HG02610 (cell line): ENCODE measurements around the gene FANCM.
A peak's percentile ranks its signal among the peaks of the same experiment; 100 is the strongest.
"Not testable (repeated sequence)": the region's sequence is repeated elsewhere in the genome, so short reads cannot be mapped to it uniquely, and the experiment has no call there.

Experiments
- ATAC-seq: cut with Tn5 transposase; IDR thresholded peaks from one replicate; pipeline ENCODE4 v1.9.1; 2021; ENCODE audit warnings: mild to moderate bottlenecking, moderate library complexity; ENCODE audit not compliant: unreplicated experiment

Gene FANCM

GRCh38 chr14:45136399-45136798, 669 bp downstream of the FANCM start:
- ATAC-seq = no peak

DNA sequence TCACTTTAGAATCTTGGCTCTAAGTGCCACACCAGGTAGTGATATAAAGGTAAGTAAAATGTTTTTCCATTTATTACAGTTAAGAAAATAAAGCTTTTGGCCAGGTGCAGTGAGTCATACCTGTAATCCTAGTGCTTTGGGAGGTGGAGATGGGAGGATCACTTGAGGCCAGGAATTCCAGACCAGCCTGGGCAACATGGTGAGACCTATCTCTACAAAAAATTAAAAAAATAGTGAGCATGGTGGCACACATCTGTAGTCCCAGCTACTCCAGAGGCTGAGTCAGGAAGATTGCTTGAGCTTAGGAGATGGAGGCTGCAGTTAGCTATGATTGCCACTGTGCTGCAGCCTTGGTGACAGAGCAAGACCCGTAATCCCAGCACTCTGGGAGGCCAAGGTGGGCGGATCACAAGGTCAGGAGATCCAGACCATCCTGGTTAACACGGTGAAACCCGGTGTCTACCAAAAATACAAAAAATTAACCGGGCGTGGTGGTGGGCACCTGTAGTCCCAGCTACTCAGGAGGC, 5.0 kb downstream of the FANCM start:
- ATAC-seq = no peak

DNA sequence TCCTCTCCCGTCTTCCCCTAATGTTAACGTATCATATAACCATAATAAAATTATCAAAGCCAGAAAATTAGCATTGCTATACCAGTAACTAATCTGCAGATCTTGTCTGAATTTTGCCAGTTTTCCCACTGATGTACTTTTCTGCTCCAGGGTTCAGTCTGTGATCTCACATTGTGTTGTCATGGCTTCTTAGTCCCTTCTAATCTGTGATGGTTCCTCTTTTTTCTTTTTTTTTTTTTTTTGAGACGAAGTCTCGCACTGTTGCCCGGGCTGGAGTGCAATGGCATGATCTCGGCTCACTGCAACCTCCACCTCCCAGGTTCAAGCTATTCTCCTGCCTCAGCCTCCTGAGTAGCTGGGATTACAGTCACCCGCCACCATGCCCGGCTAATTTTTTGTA, 6.4 kb downstream of the FANCM start:
- not testable (repeated sequence) for ATAC-seq

DNA sequence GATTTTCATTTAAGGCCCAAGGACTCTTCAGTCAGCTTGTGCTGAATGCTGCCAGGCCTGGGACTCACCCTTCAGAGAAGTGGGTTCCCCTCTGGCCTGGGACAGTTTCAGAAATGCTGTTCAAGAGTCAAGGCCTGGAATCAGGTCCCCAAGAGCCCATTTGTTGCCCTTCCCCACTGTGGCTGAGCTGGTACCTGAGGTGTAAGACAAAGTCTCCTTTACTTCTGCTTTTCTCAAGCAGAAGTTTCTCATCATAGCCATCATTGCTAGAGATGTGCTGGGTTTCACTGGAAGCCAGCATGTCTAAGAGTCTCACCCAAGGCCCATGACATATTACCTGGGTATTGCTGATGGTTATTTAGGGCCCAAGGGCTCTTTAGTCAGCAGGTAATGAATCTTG, 8.9 kb downstream of the FANCM start:
- ATAC-seq = peak; percentile 71

- ATAC-seq = peak; percentile 87
Measured at GRCh38 chr14:45145214-45145613, 9.5 kb downstream of the FANCM start.

DNA sequence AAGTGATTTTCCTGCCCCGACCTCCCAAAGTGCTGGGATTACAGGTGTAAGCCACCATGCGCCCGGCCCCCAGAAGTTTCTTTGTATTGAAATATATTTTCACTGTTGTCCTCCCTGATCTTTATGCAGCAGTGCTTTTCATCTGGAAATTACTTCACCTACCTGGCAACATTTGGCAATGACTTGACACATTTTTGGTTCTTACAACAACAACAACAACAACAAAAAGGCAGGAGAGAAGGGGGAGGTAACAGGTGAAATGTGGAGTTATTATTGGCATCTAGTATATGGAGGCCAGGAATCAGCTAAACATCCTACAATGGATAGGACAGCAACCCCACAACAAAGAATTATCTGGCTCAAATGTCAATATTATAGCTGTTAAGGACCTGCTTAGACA, 13.9 kb downstream of the FANCM start:
- ATAC-seq = no peak

DNA sequence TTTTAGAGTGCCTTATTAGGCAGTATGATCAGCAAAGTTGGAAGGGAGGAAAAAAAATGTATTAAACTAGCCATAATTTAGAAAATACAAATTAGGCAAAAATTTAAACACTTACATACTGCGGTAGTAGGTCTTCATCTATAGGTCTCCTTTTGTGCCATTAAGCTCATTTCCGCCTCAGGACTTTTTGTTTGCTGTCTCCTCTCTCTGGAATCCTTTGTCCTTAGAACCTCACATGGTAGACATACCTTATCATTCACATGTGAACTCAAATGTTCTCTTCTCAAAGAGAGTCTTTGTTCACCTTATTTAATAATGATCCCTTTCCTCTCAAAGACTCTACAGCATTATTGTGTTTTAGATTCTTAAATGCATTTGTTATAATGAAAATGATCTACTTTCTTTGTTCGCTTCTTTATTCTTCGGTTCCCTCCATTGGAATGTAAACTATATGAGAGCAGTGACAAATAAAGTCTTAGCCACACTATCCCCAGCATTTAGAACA, 14.7 kb downstream of the FANCM start:
- no peak for ATAC-seq

DNA sequence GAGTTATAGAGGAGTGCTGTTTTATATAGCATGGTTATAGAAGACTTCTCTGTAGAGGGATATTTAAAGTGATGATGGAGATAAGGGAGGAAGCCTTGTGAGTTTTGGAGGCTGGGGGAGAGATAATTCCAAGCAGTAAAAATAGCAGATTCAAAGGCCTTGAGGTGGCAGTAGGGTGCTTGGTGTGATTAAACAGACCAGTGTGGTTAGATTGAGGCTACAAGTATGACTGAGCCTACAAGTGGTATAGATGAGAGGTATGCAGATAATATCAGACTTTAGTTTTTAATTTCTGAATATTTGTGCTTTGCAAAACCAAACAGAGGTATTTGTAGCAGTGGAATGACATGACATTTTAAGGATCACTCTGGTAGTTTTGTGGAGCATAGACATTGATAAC, 20.3 kb downstream of the FANCM start:
- ATAC-seq = peak; percentile 96

DNA sequence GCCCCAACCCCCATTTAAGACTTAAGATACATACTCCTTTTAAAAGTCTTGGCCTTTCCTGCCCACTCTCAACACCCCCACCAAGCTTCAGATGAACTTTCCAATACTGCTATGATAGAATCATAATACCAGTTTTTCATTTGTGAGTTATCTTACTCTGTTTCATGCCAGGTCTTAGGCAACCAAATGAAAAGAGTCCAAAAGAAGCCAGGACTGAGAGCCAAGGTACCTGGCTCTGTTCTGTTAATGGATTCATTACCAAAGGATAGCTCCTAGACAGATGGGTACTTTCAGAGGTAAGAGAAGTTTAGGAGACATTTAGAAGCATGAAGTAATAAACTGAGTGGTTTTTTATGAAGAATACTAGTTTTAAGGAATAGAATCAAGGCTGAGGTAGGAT, 34.2 kb downstream of the FANCM start:
- ATAC-seq = no peak

DNA sequence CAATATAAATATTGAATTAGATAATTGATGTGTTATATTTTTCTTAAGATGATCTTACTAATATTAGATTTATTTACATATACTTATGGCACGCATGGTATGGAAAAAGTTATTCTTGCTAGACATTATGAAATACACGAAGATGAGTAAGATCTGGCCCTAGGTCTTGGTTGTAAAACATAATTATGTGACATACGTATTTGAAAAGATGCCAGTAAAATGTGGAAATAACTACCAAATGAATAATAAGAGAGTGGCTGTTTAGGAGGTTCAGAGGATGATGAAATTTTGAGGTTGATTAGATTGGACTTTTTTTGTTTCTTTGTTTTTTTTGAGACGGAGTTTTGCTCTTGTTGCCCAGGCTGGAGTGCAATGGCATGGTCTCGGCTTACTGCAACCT, 41.3 kb downstream of the FANCM start:
- ATAC-seq = no peak

- ATAC-seq = no peak
Measured at GRCh38 chr14:45181329-45181728, 45.6 kb downstream of the FANCM start.

DNA sequence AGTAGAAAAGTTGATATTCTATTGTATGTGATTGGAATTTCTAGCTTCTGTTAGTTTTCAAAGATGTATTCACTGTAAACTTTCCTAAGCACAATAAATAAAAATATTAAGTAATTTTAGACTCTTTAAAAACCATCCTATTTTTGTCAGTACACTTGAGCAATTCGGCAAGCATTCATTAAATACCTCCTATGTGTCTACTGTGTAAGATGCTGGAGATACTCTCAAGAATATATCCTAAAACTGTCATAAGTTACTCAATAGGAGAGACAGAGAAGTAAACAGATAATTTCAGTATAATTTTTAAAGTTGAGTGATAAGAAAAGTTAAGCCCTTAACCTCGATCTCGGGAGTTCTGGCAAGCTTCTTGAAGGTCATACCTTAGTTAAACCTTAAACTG, 46.1 kb downstream of the FANCM start:
- no peak for ATAC-seq

DNA sequence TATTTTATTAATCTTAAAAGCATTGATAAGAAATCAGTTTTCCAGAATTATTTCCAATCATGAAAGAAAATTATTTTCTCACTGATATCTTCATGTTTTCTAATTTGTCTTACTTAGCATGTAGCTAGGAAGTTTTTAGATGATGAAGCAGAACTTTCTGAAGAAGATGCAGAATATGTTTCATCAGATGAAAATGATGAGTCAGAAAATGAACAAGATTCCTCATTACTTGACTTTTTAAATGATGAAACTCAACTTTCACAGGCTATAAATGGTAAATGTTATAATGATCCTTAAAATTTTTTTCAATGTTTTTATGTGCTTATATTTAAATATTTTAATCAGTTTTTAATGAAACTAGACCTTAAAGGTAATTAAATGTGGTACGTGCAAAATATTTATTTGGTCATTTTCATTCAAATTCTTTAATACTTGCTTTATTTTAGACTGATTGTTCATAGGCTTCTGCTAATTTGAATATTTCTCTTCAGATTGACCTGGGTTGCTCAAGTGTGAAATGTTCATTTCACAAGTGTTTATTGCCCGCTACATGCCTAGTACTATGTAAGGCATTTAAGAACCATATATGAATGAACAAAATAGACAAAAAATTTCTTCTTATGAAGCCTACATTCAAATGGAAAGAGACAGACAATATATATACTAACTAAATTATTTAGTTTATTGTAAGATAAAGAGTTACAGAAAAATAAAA, 49.5 kb downstream of the FANCM start:
- peak; percentile 80 for ATAC-seq

DNA sequence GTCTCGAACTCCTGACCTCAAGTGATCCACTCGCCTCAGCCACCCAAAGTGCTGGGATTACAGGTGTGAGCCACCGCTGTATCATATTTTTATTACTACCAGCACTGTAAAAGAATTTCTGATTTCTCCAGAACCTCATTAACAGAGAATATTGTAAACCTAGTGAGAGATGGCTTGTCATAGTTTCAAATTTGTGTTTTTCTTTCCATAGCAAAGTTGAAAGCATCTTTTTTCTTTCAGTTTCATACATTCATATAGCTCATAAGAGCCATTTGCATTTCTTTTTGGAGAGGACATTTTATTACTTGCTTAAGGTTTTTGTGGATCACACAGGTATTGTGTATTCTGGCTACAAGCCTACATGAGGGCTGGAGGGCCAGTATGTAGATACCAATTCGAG, 59.2 kb downstream of the FANCM start:
- peak; percentile 64 for ATAC-seq

- ATAC-seq = no peak
Measured at GRCh38 chr14:45198551-45198950, 62.8 kb downstream of the FANCM start.

- ATAC-seq = no peak
Measured at GRCh38 chr14:45199230-45199629, 63.5 kb downstream of the FANCM start.

DNA sequence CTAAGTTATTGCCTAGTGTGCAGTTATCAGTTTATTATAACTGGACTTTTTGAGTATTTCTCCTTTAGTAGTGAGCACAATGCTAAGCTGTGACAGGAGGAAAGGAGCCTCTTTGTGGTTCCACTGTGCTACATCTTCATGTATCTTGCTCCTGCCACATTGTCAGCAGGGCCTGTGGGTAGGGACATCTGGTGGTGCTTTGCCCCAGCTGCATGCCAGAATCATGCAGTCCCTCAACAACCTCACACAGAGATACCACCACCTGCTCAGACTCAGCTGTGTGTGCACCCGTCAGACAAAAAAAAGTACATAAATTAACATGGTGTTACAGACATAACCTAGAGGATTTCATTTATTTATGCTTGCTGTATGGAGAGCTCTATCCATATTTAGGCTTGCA, 66.2 kb downstream of the FANCM start:
- peak; percentile 61 for ATAC-seq

- peak; percentile 63 for ATAC-seq
Measured at GRCh38 chr14:45204241-45204640, 68.5 kb downstream of the FANCM start.

DNA sequence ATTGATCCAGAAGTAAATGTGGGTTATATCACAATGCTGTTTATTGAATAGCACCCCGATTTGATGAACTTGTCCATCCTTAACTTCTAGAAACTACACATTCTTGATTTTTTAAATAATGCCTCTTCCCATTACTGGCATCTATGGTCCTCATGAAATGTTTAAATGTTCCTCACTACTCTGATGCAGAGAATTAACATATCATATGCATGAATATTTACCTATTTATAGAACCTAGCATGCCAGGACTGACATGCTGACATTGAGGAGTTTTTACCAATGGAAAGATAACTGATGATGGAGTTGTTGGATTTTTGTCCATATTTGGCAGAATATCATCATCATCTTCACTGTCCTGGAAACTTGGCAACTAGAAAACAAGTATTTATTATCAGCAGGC, 74.4 kb downstream of the FANCM start:
- no peak for ATAC-seq

DNA sequence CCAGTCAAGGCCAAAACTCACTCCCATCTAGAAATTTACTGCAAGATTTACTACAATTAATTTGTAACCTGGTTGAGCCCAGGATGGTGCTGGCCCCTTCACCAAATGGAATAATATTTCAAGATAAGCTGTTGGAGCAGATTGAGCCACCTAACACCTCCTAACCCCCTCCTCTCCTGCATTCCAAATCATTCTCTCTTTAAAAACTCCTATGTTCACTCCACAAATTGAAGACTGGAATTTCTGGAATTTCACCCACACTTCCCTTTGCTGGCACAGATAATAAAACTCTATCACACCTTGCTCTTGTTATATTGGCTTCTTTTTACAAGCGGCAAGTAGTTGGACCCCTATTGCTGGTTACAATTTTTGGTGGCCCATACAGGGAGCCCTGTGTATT, 75.6 kb downstream of the FANCM start:
- no peak for ATAC-seq

- no peak for ATAC-seq
Measured at GRCh38 chr14:45212231-45212630, 76.5 kb downstream of the FANCM start.

DNA sequence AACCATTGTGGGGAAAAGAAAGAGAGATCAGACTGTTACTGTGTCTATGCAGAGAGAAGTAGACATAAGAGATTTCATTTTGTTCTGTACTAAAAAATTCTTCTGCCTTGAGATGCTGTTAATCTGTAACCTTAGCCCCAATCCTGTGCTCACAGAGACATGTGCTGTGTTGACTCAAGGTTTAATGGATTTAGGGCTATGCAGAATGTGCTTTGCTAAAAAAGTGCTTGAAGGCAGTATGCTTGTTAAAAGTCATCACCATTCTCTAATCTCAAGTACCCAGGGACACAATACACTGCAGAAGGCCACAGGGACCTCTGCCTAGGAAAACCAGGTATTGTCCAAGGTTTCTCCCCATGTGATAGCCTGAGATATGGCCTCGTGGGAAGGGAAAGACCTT, 78.0 kb downstream of the FANCM start:
- not testable (repeated sequence) for ATAC-seq

GRCh38 chr14:45214341-45214740, 78.6 kb downstream of the FANCM start:
- not testable (repeated sequence) for ATAC-seq
